Epithelial cell of prostate (primary cell): ENCODE measurements around the gene EFNA1.

Experiments
- DNase-seq: peaks from one replicate; pipeline ENCODE4 v3.0.0-alpha.2; 2011; ENCODE audit warnings: low read depth, low spot score
- H3K27ac ChIP-seq: fragments of 450-650 bp; 2 replicates; pipeline ENCODE4 v1.5.1; 2017; ENCODE audit warnings: mild to moderate bottlenecking

EFNA1 gene

DNA sequence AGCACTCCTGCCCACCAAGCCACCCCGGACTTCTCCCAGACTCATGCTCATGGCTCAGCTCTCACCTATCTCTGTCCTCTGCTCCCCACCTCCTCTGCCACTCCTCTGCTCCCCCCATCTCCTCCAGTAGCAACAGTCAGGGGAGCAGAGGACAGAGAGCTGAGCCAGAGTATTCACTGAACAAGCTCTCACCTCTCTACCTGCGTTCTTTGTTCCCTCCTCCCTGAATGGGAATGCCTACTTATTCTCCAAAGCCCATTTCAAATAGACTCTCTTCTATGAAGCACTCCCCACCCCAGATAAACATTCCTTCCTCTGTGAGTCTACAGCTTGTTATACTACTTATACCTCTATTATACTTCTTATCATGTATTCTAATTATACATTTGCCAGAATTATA lies 6.4 kb upstream of the EFNA1 start:
- no peak for DNase-seq
- H3K27ac ChIP-seq: no peak overlapping the region

- no peak overlapping the region for H3K27ac ChIP-seq
- no peak for DNase-seq
These were observed 5.4 kb upstream of the EFNA1 start for GRCh38 chr1:155122308-155122707.

DNA sequence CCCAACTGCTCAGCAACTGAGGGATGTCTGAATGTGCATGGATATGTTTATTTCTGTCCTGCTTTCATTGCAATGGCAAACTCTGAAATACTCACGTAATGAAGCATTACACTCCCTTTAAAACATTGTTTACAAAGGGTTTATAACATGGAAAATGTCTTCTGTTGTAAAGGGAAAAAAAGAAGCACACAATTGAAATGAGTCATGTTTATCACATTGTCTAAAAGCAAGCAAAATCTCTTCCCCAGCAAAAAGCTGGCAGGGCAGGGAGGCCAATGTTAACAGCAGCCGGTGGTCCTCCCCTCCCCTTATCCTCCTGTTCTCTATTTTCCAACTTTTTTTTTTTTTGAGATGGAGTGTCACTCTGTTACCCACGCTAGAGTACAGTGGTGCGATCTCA lies 3.9 kb upstream of the EFNA1 start:
- no peak overlapping the region for H3K27ac ChIP-seq
- DNase-seq: no peak

DNA sequence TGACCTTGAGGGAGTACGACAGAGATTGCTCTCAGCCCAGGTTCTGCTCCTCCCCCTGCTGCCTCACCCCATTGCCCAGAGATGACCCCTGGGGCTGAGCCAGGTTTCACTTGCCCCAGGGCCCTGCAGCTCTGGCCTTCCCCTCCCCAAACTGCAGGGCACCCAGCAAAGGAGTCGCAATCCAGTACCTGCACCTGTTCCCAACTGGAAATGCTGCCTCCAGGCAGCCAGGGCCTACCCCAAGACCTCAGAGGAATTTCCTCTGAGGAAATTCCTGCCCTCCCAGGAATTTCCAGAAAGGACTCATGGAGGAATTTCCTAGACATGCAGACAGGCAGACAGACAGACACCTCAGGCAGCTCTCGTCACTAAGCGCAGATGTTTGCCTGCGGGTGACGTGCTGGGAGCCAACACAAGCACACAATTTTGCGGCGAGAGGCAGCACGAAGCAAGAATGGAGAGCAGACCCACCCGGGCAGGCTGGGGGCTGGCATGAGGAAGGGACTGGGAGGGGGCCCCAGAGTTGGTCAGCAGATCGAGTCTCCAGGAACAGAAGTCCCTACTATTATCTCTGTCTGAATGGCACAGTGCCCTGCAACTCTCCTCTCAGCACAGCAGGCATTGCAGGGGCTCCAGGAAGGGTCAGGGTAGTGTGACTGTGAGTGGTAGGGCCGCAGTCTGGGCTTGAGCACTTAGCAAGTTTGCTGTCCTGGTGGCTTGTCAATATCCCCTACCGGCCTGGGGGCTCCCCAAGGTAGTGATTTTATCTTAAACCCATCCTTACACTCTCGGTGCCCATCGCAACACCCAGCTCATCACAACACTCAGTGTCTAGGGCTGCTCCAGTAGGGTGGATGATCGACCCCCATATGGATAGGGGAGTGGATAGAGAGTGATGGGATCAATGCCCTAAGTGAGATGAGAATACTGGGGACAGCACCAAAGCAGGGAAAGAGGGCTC lies 2.9 kb upstream of the EFNA1 start:
- H3K27ac ChIP-seq: peak overlapping the region; percentile 99
- no peak for DNase-seq

GRCh38 chr1:155125511-155125945 lies 2.1 kb upstream of the EFNA1 start:
- H3K27ac ChIP-seq: peak overlapping the region; percentile 99
- peak; percentile 60 for DNase-seq

DNA sequence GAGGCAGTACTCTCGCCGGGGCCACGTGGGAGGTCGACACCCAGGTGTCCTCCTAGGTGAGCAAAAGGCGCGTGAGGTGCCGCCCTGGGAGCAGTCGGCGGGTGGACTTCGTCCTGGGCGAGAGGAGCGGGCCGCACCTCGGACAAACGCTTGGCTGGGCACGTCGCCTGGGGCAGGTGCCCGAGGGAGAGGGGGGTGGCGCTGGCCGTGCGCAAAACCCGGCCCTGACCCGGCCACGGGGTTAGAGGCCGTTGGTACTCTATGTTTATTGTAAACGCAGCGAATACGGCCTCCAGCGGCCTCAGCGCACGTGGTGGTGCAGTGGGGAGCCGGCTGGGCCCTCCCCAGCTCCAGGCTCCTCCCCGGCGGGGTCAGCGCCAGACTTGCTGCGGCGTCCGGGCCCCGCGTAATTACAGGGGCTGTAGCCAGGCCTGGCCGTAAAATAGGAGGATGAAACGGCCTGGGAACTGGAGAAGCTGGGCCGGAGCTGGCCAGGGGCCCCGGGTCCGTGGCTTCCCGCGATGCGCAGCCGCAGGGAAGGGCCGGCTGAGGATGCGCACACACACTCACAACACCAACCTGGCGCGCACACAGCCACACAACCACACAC lies 1.6 kb upstream of the EFNA1 start:
- DNase-seq: no peak
- H3K27ac ChIP-seq: peak overlapping the region; percentile 99

DNA sequence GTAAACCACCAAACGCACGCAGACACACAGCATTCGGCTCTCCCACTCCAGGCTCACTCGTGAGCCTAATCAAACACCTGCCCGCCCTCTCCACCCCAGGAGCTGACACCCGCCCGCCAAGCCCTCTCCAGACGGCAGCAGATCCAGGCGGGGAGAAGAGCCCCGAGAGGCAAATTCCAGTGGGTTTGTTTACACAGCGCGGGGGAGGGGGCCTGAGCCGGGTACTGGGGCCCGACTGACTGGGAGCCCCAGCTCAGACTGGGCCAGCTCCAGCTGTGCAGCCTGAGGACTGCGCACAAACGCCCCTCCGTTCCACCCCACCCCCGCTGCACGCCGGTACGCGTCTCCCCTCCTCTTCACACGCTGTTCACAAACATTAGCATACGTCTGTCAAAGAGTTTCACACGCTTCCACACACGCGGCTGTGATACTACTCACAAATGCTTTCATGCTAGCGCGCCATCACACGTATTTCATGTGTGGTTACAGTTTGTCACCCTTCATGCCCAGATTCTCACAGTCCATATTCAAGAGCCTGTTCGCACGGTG lies 1.0 kb upstream of the EFNA1 start:
- H3K27ac ChIP-seq: peak overlapping the region; percentile 99

GRCh38 chr1:155127967-155128754 lies 485 bp downstream of the EFNA1 start:
- DNase-seq: no peak
- peak overlapping the region; percentile 99 for H3K27ac ChIP-seq

More for the DNA sequence above, 1.0 kb upstream of the EFNA1 start:
- no peak for DNase-seq

DNA sequence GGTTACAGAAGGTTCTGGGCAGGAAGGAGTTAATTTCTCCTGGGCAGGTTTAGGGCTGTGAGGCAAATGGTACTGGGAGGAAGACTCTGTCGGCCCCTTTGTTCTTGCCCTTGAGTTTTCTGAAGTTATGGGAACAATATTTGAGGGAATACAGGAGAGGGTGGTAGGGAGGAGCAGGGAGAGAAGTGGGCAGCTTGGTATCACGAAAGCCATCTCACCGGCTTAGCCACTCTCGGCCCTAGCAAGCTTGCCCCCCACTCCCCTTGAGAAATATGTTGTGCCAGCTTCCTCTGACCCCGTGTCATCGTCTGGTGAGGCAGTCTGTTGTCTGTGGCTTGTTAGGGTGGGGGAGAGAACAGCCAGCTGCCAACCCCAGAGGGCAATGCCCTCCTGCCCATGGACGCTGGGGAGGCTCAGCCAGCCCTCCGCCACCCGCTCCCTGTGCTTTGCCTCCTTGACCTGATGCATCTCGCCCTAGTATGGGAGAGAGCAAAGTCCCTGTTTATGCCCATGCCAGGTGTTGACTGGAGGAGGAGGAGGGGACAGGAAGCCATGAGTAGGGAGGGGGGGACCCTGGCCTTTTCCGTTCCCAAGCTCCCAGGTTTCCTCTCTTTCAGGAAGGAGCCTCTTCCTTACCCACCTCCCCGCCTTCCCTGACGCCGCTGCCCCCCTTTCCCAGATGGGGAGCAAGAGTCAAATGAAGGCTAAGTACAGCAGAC lies 1.2 kb downstream of the EFNA1 start:
- H3K27ac ChIP-seq: peak overlapping the region; percentile 99
- no peak for DNase-seq

- DNase-seq: no peak
- H3K27ac ChIP-seq: peak overlapping the region; percentile 99
These were observed 2.8 kb downstream of the EFNA1 start for GRCh38 chr1:155130272-155131006.

- no peak for DNase-seq
- peak overlapping the region; percentile 99 for H3K27ac ChIP-seq
These were observed 3.6 kb downstream of the EFNA1 start for GRCh38 chr1:155131285-155131684.

DNA sequence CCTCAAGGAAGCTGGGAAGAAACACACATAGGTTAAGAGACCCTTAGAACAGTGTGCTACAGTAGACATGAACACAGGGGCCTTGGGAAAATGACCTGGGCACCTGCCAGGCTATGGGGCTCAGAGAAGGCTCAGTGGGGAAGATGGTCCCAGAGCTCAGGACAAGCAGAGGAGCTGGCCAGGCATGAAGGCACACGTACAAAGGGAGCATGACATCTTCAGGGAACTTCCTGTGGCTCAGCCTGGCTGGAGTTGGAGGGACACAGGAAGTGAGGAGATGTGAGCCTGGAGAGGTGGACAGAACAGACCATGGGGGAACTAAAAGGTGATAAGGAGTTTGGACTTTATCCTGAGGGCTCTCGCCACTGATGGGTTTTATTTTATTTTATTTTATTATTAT lies 4.2 kb downstream of the EFNA1 start:
- DNase-seq: no peak
- H3K27ac ChIP-seq: peak overlapping the region; percentile 99

DNA sequence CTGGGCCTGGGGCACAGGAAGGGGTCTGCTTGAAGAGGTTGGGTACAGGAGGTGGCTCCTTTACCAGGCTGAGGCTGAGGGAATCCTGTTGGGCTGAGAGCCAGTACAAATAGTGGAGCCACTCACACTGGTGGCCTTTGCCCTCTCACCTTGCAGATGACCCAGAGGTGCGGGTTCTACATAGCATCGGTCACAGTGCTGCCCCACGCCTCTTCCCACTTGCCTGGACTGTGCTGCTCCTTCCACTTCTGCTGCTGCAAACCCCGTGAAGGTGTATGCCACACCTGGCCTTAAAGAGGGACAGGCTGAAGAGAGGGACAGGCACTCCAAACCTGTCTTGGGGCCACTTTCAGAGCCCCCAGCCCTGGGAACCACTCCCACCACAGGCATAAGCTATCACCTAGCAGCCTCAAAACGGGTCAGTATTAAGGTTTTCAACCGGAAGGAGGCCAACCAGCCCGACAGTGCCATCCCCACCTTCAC lies 6.2 kb downstream of the EFNA1 start:
- DNase-seq: no peak
- H3K27ac ChIP-seq: peak overlapping the region; percentile 99

GRCh38 chr1:155134322-155134721 lies 6.6 kb downstream of the EFNA1 start:
- H3K27ac ChIP-seq: peak overlapping the region; percentile 99
- no peak for DNase-seq

DNA sequence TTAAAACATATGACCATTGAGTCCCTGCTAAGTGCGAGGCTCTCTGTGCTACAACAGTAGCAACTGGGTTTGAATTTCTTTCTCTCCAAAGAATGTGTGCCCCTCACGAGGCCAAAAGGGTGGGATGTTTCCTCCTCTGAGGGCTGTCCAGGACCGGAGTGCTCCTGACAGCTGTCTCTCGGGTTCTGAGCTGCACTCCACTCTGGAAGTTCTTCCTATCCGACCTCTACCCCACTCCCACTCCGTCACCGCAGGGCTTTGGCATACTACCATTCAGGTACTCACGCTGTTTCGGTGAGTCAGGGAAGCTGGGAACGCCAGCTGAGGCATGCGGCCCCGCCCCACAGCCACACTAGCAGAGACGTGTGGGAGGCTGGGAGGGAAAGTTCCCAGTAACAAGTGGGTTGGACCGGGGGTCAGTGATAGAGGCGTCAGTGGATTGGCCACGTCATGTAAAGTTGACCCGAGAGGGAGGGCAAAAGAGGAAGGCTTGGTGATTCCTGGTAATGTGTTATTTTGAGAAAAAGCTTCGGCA lies 7.3 kb downstream of the EFNA1 start:
- peak; percentile 96 for DNase-seq
- peak overlapping the region; percentile 99 for H3K27ac ChIP-seq

- DNase-seq: peak; percentile 78
- peak within 1 kb of the TSS; percentile 99 for H3K27ac ChIP-seq
These were observed 7.8 kb downstream of the EFNA1 start, which contains the start of gene SLC50A1 for GRCh38 chr1:155135415-155136028. Gene SLC50A1, plus strand, starts transcription at chr1:155135852. Its CDS starts 60 bp downstream, at chr1:155135912.

DNA sequence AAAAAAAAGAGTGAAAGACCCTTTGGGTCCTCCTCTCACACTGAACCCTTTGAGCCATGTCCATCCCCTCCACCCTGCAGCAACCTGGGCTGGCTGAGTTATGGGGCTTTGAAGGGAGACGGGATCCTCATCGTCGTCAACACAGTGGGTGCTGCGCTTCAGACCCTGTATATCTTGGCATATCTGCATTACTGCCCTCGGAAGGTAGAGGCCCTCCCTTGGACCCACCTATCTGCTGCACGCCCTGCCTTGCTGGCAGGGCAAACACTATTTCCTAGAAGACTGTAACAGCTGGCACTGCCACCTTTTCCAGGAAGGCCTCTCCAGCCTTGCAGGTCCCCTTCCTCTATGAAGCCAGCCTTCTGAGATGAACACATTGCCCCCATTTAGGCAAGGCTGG lies 9.1 kb downstream of the EFNA1 start:
- no peak for DNase-seq
- peak overlapping the region; percentile 99 for H3K27ac ChIP-seq
